EH (cell line): ENCODE measurements around the gene ARFGAP3.

ENCODE experiments used
- DNase-seq: peaks from one replicate; pipeline ENCODE4 v3.0.0-alpha.2; 2015; ENCODE audit warnings: low read depth

ARFGAP3 gene

GRCh38 chr22:42819412-42820044, 37.5 kb downstream of the ARFGAP3 start:
- DNase-seq = no peak

- DNase-seq = no peak
Observed at GRCh38 chr22:42817556-42817955, 39.5 kb downstream of the ARFGAP3 start.

GRCh38 chr22:42816336-42816735, 40.7 kb downstream of the ARFGAP3 start:
- no peak for DNase-seq

- DNase-seq = no peak
Observed at GRCh38 chr22:42814616-42815015, 42.5 kb downstream of the ARFGAP3 start.

DNA sequence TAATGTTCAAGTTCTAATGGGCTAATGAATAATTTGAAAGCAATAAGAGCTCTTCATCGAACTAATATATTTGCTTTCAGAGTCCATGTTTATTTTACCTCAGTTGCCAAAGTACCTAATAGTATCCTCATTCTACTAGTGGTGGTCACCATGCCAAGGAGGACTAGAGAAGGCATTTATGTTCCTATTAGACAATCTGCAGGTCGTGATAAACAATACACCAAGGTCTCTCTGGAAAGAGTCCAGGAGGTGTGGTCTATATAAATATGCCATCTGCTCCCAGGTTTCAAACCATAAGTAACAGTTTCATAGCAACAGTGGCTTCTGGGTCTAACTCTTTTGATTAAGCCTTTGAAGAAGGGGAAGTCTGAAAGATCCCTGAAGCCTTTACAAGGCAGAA, 42.9 kb downstream of the ARFGAP3 start:
- DNase-seq = no peak

- DNase-seq = no peak
Observed at GRCh38 chr22:42813501-42813900, 43.6 kb downstream of the ARFGAP3 start.

GRCh38 chr22:42811459-42811858, 45.6 kb downstream of the ARFGAP3 start:
- DNase-seq = no peak

GRCh38 chr22:42808521-42808920, 48.6 kb downstream of the ARFGAP3 start:
- DNase-seq = no peak

DNA sequence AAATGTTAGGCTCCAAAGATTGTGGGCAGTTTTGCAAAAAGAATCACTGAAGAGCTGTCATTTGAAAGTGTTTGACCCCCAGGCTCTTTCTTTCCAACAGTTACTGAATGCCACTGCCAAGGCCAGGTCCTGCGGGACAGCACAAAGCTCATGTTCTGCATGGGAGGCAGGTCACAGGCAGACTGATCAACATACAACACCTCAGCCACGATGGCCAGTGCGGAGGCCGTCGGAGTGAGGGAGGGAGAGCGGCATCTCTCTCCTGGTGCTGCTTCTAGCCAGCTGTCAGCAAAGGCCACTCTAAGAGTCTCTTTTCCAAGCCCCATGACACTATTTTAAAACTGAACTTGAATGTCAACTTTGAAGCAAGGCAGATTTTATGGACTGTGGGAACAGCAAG, 49.9 kb downstream of the ARFGAP3 start:
- no peak for DNase-seq

- no peak for DNase-seq
Observed at GRCh38 chr22:42805998-42806830, 50.9 kb downstream of the ARFGAP3 start.

- DNase-seq = no peak
Observed at GRCh38 chr22:42805016-42805997, 51.8 kb downstream of the ARFGAP3 start.

GRCh38 chr22:42803389-42803788, 53.7 kb downstream of the ARFGAP3 start:
- no peak for DNase-seq

DNA sequence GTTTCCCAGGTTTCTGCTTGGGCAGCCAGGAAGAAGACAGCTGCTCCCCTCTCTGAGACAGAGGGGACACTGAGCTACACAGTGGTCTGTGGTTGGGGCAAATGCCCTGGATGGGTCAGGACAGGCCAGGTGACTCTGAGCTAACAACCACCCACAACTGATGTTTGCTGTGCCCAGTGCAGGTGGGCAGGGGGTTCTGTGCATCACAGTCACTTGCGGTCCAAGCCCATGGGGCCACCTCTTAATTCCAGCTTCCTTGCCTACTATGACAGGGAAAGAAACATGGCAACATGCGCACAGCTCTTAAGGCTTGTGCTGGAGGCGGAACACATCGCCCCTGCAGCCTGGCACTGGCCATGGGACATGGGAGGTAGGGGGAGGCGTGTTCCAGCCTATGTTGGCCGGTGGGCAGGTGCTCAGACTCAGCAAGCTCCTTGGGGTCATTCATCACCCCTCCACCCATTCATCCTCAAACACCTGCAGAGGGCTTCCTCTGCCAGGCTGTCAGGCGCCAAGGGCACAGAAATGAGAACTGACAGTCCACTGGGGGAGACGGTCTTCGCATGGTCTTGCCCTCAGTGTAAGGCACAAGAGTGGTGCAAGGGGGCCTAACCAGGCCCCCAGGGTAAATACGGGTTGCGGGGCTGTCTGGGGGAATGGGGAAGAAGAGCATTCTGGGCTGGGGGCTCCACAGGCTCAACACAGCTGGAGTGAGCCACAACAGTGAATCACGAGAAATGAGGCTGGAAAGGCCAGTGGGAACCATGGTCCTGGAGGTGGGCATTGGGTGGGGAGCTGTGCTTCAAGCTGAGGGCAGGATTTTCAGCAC, 55.6 kb downstream of the ARFGAP3 start:
- no peak for DNase-seq

DNA sequence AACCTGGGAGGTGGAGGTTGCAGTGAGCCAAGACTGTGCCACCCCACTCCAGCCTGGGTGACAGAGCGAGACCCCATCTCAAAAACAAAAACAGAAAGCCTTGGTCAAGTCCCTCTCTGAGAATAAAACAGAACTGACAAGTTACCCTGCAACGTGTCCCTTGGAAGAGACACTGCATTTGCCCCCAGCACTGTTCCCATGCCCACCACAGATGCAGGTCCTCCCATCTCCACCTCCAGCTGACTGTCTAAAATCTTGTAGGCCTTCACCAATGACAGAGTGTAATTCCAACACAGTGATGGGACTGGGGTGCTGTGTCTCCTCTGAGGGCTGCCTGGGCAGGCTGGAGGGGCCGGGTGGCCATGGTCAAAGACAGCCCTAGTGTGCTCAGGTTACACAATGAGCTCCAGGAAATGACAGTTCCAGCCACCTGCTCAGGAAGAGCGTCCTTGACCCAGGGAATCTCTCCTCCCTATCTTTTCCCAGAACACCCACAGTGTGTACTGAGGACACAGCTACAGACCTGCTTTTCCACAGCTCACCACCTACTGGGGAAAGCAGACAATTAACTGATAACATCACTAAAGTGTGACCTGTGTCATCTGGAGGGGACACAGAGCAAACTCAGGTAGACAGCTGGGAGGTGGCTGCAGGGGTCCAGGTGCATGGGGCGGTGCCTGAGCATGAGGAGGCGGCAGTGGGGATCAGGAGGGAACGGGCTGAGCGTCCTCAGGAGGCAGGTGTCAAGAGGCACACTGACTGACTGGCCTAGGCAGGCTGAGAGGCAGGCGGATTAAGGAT, 56.4 kb downstream of the ARFGAP3 start:
- no peak for DNase-seq

- DNase-seq = peak; percentile 30
Observed at GRCh38 chr22:42799461-42800405, 57.3 kb downstream of the ARFGAP3 start.

GRCh38 chr22:42799061-42799460, 58.0 kb downstream of the ARFGAP3 start:
- no peak for DNase-seq

GRCh38 chr22:42797011-42797410, 60.1 kb downstream of the ARFGAP3 start:
- DNase-seq = no peak

DNA sequence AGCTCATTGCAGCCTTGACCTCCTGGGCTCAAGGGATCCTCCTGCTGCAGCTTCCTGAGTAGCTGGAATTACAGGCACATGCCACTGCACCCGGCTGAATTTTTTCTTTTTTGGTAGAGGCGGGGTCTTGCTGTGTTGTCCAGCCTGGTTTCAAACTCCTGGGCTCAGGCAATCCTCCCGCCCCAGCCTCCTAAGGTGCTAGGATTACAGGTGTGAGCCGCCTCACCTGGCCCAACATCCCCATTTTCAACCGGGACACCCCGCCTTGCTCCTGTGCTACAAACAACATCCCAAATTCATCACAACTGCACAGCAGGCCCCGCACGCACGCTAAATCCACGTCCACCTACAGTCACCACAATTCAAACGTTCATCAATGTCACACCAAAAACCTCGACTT, 61.0 kb downstream of the ARFGAP3 start:
- DNase-seq = no peak
